Measurements from ENCODE around the gene PBX4. TPM values are rescaled to one million over a fixed set of nuclear protein-coding genes. Genes with fewer than 3 reads are reported as not detected.

The PBX4 gene
- total RNA-seq, 4 donors from 2014 or later, result 22.5 to 62.4 (median 38.4) TPM

DNA sequence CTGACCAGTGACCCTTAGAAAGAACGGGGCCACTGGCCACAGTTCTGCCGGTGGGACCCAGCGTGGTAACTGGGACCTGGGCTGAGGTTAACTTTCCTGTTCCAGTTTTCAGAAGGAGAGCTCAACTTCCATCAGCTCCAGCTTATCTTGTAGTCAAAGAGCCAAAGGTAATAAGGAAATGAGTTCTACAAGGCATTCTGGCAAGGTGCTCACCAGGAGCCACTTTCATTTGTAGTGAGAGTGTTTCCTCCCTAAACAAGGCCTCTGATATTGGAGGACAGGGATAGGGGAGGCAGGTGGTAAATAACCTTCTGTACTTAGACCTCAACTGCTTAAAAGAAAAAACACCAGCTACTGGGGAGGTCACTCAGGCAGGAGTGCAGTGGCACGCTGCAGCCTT is 38.1 kb downstream of the PBX4 start:
- Histone ChIP-seq H3K27ac (no peak overlapping the region), H3K27me3 (no peaks in the 10 kb centered on the region), H3K9me3 (no peaks in the 10 kb centered on the region), H3K36me3 (no peaks in the 10 kb centered on the region), H3K4me3 (replicated peaks in 1 of 3) (no peak overlapping the region), H3K4me1 (no peaks in the 10 kb centered on the region)
- no peak for DNase-seq
- 95 to 97% methylated on average over 4 of the region's 4 CpGs for WGBS, 2 donors
- no peak for TF ChIP-seq POLR2A (IDR thresholded peaks at IDR 0.05)
- TF ChIP-seq, protein P1, sequence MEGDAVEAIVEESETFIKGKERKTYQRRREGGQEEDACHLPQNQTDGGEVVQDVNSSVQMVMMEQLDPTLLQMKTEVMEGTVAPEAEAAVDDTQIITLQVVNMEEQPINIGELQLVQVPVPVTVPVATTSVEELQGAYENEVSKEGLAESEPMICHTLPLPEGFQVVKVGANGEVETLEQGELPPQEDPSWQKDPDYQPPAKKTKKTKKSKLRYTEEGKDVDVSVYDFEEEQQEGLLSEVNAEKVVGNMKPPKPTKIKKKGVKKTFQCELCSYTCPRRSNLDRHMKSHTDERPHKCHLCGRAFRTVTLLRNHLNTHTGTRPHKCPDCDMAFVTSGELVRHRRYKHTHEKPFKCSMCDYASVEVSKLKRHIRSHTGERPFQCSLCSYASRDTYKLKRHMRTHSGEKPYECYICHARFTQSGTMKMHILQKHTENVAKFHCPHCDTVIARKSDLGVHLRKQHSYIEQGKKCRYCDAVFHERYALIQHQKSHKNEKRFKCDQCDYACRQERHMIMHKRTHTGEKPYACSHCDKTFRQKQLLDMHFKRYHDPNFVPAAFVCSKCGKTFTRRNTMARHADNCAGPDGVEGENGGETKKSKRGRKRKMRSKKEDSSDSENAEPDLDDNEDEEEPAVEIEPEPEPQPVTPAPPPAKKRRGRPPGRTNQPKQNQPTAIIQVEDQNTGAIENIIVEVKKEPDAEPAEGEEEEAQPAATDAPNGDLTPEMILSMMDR (IDR thresholded peaks at IDR 0.05), result no peak
- intact Hi-C loops (cut with DNase I), result no loop called here

DNA sequence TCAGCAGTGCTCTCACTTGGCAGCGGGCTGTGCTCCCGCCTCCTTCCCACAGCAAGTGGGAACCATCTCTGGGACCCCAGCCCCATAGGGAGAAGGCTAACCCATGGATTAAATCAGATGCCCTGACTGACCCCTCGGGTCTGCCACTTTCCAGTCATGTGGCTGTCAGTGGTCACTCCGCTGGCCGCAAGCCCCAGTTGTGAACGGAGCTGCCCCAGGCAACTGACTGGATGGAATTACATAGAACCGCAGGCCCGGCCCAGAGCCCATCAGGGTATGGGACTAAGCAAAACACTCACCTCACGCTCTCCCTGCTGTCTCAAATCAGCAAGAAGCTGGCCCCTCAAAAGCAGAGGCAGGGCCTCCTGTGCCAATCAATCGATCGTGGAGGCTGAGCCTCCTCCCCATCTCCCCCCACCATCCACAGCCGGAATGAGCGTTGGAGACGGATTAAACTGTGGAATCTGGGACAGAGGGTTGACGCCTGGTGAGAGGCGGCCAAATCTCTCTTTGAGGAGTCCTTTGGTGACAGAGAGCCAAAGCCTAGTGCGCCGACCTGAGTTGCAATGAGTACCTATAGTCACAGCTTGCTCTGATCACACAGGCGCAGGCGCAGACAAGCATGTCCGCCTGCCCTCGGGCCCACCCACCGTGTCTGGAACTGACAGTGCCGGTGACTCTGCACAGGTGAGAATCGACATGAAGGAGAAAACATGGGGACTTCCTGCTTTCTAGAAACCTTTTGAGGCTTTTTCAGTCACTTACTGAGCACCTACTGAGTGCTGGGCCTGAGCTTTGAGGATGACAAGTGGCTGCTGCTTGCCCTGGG is 38.7 kb downstream of the PBX4 start:
- intact Hi-C loops (cut with DNase I), result no loop called here

DNA sequence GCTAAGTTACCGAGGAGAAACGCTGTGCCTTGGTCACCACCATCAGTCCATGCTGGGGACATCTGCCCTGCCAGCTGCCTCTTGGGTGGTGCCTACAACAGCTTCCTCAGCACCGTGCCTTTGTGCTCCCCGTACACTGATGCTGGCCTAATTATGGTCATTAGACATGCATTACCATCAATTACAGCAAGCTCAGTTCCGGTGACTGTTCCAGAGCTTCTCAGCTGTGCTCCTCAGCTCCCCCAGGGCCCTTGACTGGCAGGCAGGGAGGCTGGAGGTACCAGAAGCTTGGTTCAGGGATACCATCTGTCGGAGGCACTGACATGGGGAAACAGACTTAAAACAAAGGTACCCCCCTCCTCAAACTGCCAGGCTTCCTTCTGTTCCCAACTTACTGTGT is 40.2 kb downstream of the PBX4 start:
- intact Hi-C loops (cut with DNase I), result no loop called here
- no peaks in the 10 kb centered on the region for H3K36me3 ChIP-seq
- DNase-seq, result no peak
- H3K9me3 ChIP-seq, result no peaks in the 10 kb centered on the region
- H3K27ac ChIP-seq, result no peak overlapping the region
- no peaks in the 10 kb centered on the region for H3K4me1 ChIP-seq
- H3K4me3 ChIP-seq (replicated peaks in 1 of 3), result no peak overlapping the region
- 89 to 90% methylated on average over 6 of the region's 6 CpGs for WGBS, 2 donors
- no peaks in the 10 kb centered on the region for H3K27me3 ChIP-seq
- TF ChIP-seq POLR2A (IDR thresholded peaks at IDR 0.05), result no peak
- TF ChIP-seq, protein P1 (IDR thresholded peaks at IDR 0.05), result no peak

More for the DNA sequence above, 38.7 kb downstream of the PBX4 start:
- H3K9me3 ChIP-seq, result no peaks in the 10 kb centered on the region
- no peaks in the 10 kb centered on the region for H3K4me1 ChIP-seq
- DNase-seq, result no peak
- TF ChIP-seq, protein P1 (IDR thresholded peaks at IDR 0.05), result no peak
- TF ChIP-seq POLR2A (IDR thresholded peaks at IDR 0.05), result no peak
- no peaks in the 10 kb centered on the region for H3K27me3 ChIP-seq
- H3K4me3 ChIP-seq (replicated peaks in 1 of 3), result no peak overlapping the region
- WGBS, 2 donors, result 91 to 94% methylated on average over 20 to 25 of the region's 25 CpGs
- no peak overlapping the region for H3K27ac ChIP-seq
- H3K36me3 ChIP-seq, result no peaks in the 10 kb centered on the region

DNA sequence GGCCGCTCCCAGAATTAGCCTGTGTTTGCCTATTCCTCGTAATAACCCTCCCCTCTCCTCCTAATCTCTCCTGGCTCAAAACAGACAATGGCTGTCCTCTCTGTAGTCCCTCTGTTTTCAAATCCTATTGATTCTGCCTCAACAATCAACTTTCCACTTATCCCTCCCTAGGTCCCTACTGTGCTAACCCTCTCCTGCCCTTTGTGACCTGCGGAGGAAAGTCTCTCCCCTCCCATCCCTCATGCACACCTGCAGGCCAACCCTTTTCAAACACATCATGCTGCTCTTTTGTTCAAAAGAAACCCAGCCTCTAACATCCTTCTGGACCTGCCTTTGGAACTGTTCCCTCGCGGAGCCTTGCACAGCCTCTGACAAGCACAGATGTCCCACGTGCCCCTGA is 43.1 kb downstream of the PBX4 start:
- 75 to 80% methylated on average over 6 of the region's 6 CpGs for WGBS, 2 donors
- TF ChIP-seq, protein P1 (IDR thresholded peaks at IDR 0.05), result no peak
- no peak for TF ChIP-seq POLR2A (IDR thresholded peaks at IDR 0.05)
- Histone ChIP-seq H3K9me3 (no peaks in the 10 kb centered on the region), H3K27me3 (no peaks in the 10 kb centered on the region), H3K27ac (no peak overlapping the region), H3K36me3 (peaks cover 0 to 3% of the 10 kb centered on the region in 2 donors), H3K4me3 (replicated peaks in 1 of 3) (no peak overlapping the region), H3K4me1 (no peaks in the 10 kb centered on the region)
- no peak for DNase-seq
- intact Hi-C loops (cut with DNase I), result no loop called here

DNA sequence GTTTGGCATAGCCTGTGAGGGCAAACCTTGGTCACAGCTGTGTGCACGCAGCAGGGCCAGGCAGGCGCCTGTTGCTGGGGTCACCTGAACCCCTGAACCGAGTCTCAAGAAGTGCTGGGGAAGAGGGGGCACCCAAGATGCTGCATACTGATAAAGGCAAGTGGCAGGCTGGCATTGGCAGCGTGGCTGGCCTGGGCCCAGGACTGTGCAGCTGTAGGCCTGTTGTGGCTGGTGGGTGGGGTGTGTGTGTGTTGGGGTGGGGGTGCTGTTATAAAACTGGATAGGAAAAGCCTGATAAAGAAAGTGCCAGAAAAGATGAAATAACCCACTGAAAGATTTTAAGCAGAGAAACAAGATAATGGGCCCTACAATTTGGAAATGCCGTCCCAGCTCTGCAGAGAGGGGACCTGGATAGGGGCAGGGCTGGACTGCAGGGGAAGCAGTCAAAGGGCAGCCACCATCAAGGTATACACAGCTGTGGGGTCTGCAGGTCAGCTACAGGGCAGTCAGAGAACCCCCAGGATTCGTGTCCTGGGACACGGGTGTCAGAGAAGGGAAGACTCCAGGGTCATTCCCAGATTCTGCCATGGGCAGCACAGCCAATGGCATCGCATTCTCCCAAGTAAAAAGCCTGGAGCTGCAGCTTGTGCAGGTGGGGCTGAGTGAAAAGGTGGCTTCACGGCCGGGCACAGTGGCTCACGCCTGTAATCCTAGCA is 47.3 kb downstream of the PBX4 start:
- peaks cover 24 to 25% of the 10 kb centered on the region in 2 donors for H3K36me3 ChIP-seq

More for the DNA sequence above, 47.3 kb downstream of the PBX4 start:
- WGBS, 2 donors, result 90 to 94% methylated on average over 11 of the region's 11 CpGs
- Histone ChIP-seq H3K27ac (no peak overlapping the region), H3K4me3 (replicated peaks in 1 of 3) (no peak overlapping the region), H3K27me3 (no peaks in the 10 kb centered on the region), H3K4me1 (no peaks in the 10 kb centered on the region), H3K9me3 (no peaks in the 10 kb centered on the region)
- intact Hi-C loops (cut with DNase I), result no loop called here
- DNase-seq, result no peak
- no peak for TF ChIP-seq POLR2A (IDR thresholded peaks at IDR 0.05)
- TF ChIP-seq, protein P1 (IDR thresholded peaks at IDR 0.05), result no peak
